ENCODE measurements around the gene CFAP74. TPM values are rescaled to one million over a fixed set of nuclear protein-coding genes. Genes with fewer than 3 reads are reported as not detected.

CFAP74 gene
- total and polyA plus RNA-seq, 9 of the 15 experiments (the other 6 are each of a cell fraction or from before 2014, with no cell fraction given): 0.03 to 0.15 (median 0.05) TPM; not detected in 6

GRCh38 chr1:1906185-1907097 lies 97.1 kb downstream of the CFAP74 start (continued):
- TF ChIP-seq, protein P1, sequence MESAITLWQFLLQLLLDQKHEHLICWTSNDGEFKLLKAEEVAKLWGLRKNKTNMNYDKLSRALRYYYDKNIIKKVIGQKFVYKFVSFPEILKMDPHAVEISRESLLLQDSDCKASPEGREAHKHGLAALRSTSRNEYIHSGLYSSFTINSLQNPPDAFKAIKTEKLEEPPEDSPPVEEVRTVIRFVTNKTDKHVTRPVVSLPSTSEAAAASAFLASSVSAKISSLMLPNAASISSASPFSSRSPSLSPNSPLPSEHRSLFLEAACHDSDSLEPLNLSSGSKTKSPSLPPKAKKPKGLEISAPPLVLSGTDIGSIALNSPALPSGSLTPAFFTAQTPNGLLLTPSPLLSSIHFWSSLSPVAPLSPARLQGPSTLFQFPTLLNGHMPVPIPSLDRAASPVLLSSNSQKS (CRISPR knock-in tag; IDR thresholded peaks at IDR 0.05): no peak
- TF ChIP-seq AFF1 (IDR thresholded peaks at IDR 0.05; ENCODE audit: low read depth in 1 of 2, partially characterized antibody in 2 of 2) (peak in 1 of 2 experiments; percentile 8), ILK (tag; IDR thresholded peaks at IDR 0.05; ENCODE audit: borderline replicate concordance, low read depth) (no peak), DIDO1 (tag; IDR thresholded peaks at IDR 0.05; ENCODE audit: low read depth) (no peak), MCM3 (IDR thresholded peaks at IDR 0.05) (no peak), ATF3 (IDR thresholded peaks at IDR 0.05) (no peak), ATF3 (CRISPR knock-in tag; conservative IDR thresholded peaks at IDR 0.05) (no peak)
- TF ChIP-seq, protein P2, sequence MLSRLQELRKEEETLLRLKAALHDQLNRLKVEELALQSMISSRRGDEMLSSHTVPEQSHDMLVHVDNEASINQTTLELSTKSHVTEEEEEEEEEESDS (CRISPR knock-in tag; IDR thresholded peaks at IDR 0.05): no peak
